H1 (cell line): ENCODE results near the gene SUDS3.

Experiments used
- CTCF ChIP-seq, 3 experiments: IDR thresholded peaks; 1 replicate in 2 of 3; 2 replicates in 1 of 3; pipeline versions ENCODE4 v1.5.1 to v1.6.1; 2011; ENCODE audit warnings: low read length in 3 of 3, mild to moderate bottlenecking in 3 of 3, inconsistent platforms in 2 of 3, low read depth in 1 of 3, moderate library complexity in 1 of 3; ENCODE audit not compliant: insufficient read depth in 1 of 3; ENCODE audit errors: control extremely low read depth in 1 of 3
- EP300 ChIP-seq, 2 experiments: IDR thresholded peaks; 1 replicate in 1 of 2; 2 replicates in 1 of 2; pipeline ENCODE4 v1.6.1; 2011 to 2012; ENCODE audit warnings: low read depth in 2 of 2, low read length in 2 of 2, mild to moderate bottlenecking in 2 of 2, borderline replicate concordance in 1 of 2, inconsistent platforms in 1 of 2, moderate library complexity in 1 of 2
- GABPA ChIP-seq: IDR thresholded peaks from 2 replicates; pipeline ENCODE4 v1.6.1; 2011; ENCODE audit warnings: mild to moderate bottlenecking, low read length, moderate library complexity, borderline replicate concordance; ENCODE audit not compliant: insufficient read depth
- NRF1 ChIP-seq: IDR thresholded peaks from 2 replicates; pipeline ENCODE4 v1.6.1; 2011; ENCODE audit warnings: mild to moderate bottlenecking, low read depth, low read length, improper control_type of control experiment
- POLR2A ChIP-seq, 2 experiments: IDR thresholded peaks; 1 replicate in 1 of 2; 2 replicates in 1 of 2; pipeline ENCODE4 v1.6.1; 2011; ENCODE audit warnings: low read depth in 2 of 2, low read length in 2 of 2, mild to moderate bottlenecking in 2 of 2; ENCODE audit errors: control extremely low read depth in 1 of 2
- POLR2AphosphoS5 ChIP-seq: IDR thresholded peaks from 2 replicates; pipeline ENCODE4 v1.6.1; 2011; ENCODE audit warnings: low read depth, low read length
- RAD21 ChIP-seq, 2 experiments: IDR thresholded peaks in 1 of 2; conservative IDR thresholded peaks in 1 of 2; 2 replicates each; pipeline ENCODE4 v1.6.1; 2011; ENCODE audit warnings: low read depth in 2 of 2, low read length in 2 of 2, improper control_type of control experiment in 1 of 2, inconsistent platforms in 1 of 2, mild to moderate bottlenecking in 1 of 2, moderate library complexity in 1 of 2
- SP2 ChIP-seq: IDR thresholded peaks from 2 replicates; pipeline ENCODE4 v1.6.1; 2012; ENCODE audit warnings: mild to moderate bottlenecking, low read length, inconsistent platforms

GRCh38 chr12:118459110-118459509, 82.8 kb downstream of the SUDS3 start:
- no peak for TF ChIP-seq EP300 (IDR thresholded peaks at IDR 0.05; ENCODE audit: borderline replicate concordance in 1 of 2, low read depth in 2 of 2, low read length in 2 of 2)
- no peak for TF ChIP-seq CTCF (IDR thresholded peaks at IDR 0.05; ENCODE audit: control extremely low read depth in 1 of 3, insufficient read depth in 1 of 3, low read depth in 1 of 3, low read length in 3 of 3)
- no peak for TF ChIP-seq RAD21 (IDR thresholded peaks at IDR 0.05 in 1 of 2, conservative IDR thresholded peaks at IDR 0.05 in 1 of 2; ENCODE audit: low read depth in 2 of 2, low read length in 2 of 2)
- TF ChIP-seq POLR2AphosphoS5, result no peak
- TF ChIP-seq SP2, result no peak
- TF ChIP-seq POLR2A (IDR thresholded peaks at IDR 0.05; ENCODE audit: control extremely low read depth in 1 of 2, low read depth in 2 of 2, low read length in 2 of 2), result no peak
- no peak for TF ChIP-seq GABPA
- no peak for TF ChIP-seq NRF1
